ENCODE data around the gene CACNA1S.

The CACNA1S gene

DNA sequence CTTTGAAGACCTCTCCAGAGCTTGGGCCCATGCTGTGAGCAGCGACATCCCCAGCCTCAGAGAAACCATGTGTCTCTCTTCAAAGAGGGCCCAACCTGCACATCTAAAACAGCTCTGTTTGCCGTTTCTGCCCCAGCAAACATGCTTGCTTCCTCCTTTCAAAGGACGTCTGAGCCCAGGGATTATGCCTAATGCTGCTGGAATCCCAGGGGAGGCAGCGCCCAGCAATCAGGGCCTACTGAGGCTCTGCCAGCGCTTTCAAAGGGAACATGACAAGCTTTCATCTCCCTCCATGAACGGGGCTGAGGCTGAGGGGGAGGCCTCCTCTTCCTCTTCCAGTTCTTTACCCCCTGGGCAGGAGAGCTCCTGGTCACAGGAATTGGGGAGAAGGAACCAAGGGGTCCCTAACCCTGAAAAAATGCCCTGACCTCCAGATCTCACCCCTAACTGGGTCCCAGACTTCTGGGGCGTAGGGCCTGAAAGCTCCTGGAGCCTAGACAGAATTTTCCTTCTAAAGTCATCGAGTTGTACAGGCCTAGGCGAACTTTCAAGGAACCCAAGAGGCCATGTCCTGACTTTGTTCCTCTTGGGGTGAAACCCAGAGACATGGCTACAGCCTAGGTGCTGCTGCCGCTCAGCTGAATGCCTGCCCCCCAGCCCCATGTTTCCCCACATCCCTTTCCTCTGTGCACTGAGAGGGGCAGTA lies 28.2 kb upstream of the CACNA1S start:
- no peak for DNase-seq

DNA sequence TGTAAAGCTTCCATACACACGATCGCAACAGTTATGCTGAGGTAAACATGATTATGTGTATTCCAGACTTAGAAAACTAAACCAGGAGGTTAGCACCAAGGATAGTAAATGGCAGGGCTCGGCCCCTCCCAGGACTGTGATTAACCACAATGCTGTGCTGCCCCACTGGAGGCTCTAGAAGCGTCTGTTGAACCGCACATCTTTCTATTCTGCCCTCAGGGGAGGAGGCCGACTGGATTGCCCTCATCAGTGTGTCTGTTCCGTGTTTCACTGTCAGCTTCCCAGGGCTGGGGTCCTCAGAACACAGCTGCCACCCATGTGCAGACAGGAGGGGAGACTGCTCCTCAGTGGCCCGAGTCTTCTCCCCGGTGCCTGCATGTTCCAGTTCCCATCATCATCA lies 27.5 kb upstream of the CACNA1S start:
- DNase-seq, result no peak

DNA sequence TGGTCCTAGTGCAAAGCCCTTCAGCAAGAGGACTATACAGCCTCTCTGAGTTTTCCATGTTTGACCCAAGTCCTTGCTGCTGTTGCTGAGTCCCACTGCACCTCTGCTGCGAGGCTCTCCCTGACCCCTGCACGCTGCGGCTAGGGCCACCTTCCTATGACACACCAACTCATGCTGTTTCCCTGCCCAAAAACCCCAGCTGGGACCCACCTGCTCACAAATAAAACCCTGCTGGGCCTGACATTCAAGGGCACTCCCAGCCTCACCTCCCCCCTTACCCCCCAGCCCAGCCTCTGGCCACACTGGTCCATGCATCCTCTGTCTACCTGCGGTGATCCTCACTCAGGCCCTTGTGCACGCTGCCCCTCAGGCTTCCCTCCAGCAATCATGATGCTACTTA lies 27.1 kb upstream of the CACNA1S start:
- DNase-seq, result no peak

DNA sequence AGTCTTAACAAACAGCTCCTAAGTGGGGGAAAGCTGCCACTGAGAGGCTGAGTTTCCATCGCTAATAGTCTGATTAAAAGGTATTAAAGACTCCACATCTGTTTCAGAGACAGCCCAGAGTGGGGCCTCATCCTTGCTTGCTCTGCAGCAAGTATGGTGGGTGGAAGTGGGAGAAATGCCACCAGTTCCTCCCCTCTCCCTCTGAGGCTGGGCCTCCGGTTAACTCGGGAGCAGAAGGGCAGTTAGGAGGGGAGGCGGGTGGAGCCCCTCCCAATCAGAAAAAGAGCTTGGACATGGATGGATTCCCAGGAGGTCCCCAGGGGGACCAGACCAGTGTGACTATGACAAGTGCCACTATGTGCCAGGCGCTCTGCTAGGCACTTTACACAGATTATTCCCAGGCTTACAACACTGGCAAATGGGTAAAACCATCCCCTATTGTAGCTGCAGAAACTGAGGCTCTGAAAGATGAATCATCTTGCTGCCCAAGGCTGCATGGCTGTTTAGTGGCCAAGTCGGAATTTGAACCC lies 26.1 kb upstream of the CACNA1S start:
- DNase-seq, result no peak

DNA sequence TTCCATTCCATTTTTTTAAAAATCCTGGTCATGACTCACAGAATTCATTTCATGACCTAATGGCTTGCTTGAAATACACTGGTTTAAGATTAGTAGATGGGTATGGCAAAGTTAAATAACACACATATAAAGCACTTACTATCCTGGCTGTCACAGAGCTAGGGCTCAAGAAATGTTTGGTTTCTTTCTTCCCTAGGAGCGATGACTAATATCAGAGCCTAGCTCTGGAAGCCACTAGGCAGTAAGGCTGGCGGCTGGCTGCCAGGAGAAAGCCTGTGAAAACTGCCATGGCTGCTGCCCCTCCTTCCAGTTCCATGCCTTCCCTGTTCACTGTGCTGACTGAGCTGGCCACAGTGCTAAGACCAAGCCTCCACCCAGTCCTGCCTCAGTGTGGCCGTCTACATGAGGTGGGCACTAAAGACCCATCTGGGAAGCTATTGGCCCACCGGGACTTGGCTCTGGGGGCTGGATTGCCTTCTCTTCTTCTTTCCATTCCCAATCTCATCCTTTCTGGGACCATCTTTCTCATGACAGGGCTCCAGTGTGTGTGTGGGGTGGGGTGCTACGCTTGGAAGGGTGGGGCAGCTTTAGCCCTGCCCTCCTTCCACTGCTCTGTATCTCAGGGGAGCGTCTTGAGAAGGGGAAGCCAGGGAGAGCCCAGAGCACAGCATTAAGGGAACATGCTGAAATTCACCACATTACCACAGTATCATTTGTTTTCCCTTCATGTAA lies 25.5 kb upstream of the CACNA1S start:
- DNase-seq, result no peak

DNA sequence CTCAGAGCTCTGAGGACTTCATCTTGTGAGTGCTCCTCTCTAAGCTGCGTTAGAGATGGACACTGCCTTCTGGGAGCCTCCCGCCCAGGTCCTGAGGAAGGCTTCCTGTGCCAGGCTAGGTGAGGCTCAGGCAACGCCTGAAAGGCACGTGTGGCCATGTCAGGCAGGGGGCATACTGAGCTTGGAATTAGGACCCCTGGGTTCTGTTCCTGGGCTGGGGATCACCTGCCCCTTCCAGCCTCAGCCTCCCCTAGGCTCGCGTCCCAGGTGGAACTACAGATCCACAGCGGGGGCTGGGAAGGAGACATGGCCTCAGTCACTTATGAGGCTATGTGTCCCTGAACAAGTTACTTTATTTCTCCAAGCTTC lies 24.8 kb upstream of the CACNA1S start:
- no peak for DNase-seq

DNA sequence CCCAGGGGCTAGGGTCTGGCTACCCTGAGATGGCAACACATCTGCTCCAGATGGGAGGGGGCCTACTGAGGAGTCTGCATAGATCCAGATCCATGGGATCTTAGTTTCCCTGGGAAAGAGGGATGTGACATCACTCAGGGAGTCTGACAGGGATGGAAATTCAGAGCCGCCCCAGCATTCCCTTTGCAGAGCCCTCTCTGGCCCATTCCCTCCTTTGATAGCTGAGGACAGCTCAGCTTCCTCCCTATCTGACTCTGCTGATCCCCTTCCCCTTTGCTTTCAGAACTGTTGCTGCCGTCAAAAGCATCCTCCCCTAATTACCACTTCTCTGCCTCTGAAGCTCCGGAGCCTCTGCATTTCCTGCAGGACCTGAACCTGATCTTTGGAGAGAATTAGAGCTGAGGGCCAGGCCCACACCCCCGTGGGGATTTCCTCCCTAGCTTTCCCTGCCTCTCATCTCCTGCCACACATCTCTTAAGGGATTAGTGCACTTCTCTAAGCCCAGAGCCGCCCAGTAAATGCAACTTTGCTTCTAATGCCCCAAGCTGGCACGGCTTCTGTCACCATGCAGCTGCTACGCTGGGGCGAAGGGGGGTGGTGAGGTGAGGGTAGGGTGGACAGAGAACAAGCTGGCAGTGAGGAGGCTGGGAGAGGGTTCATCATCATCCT lies 24.3 kb upstream of the CACNA1S start:
- no peak for DNase-seq

DNA sequence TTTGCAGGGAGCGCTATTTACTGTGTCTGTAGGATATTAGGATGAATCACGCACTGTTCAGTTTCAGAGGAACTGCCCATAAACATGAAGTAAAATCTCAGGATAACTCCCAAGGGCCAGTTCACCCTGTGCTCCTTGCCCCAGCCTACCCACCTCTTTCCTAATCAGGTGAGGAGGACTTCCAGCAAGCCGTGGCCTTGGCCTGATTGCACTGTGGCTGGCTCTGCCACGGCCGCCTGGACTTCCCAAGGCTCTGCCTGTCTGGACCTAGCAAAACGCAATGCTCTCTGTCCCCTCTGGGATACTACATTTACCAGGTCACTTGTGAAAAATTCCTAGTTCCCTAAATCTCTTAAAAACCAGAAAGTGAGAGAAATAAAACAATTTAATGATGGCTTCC lies 22.2 kb upstream of the CACNA1S start:
- no peak for DNase-seq

DNA sequence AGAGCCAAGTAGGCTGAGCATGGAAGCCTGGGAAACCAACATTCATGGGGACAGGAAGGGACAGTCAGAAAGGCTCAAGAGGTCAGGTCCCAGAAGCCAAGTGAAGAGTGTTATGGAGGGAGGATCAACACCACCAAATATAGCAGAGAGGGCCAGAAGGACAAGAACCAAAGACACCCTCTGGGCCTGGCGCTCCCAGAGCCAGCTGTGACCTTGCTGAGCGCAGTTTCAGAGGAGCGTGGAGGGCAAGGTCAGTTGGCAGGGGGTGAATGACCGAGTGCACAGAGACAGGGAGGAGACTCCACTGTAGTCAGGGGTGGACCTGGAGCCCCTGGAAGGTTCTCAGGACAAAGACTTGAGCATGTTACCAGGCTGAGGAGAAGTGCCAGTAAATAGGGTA lies 19.2 kb upstream of the CACNA1S start:
- DNase-seq, result no peak

DNA sequence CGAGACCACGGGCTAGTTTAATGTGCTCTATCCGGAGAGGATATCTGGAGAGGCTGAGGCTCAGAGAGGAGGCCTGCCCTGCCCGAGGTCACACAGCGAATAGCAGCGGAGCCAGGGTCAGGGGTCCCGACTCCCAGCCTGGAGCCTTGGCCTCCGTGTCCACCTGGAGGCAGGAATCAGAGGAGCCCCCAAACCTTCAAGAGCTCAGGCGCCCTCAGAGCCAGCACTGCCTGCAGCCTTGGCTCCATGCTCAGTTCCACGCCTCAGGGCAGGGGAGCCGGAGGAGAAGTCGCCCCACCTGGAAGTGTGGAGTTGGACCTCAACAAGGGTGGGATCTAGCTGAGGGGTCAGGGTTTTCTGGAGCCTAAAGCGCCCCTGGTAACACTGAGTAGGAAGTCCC lies 16.7 kb upstream of the CACNA1S start:
- DNase-seq, result no peak

DNA sequence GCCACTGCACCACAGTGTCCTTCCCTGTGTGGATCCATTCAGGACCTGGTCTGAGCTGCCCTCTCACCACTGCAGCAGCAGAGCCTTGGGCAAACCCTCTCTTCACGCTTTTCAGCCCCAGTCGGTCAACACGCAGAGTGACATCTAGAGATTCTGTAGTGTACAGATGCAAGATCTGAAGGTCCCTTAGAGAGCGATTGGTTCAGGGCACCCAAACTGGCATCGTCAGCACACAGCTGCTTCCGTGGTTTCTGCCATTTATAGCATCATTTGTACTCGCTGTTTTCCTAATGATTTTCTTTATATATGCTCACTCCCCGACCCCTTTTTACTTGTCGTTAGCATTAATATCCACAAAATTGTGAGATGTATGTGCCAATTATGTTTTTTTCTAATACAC lies 16.2 kb upstream of the CACNA1S start:
- no peak for DNase-seq

DNA sequence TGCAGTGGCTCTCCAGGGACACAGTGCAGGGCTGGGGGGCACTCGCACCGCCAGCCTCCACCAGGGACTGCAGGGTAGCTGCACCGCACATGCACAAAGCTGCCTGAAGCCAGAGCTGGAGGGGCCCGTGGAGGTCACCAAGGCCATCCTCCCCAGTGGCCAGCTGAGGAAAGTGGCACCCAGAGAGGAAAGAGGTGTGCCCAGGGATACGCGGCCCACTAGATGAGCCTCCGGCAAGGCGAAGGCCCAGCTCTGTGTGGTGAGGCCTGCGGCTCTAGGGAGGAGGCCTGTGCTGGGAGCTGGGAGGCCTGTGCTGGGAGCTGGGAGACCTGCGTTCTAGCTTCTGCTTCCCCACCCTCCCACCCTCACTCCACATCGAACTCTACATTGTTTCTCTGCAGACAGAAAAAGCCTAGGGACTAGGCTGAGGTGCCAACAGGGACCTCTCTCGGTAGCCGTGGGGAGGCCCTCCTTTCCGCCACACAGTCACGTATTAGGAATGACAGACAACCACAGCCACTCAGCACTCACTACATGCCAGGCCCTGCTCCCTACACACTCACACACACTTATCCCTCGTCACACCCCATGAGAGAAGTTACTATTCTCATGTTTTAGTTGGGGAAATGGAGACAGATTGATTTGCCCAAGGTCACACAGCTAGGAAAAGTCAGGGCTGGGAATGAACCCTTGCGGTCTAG lies 15.7 kb upstream of the CACNA1S start:
- no peak for DNase-seq

DNA sequence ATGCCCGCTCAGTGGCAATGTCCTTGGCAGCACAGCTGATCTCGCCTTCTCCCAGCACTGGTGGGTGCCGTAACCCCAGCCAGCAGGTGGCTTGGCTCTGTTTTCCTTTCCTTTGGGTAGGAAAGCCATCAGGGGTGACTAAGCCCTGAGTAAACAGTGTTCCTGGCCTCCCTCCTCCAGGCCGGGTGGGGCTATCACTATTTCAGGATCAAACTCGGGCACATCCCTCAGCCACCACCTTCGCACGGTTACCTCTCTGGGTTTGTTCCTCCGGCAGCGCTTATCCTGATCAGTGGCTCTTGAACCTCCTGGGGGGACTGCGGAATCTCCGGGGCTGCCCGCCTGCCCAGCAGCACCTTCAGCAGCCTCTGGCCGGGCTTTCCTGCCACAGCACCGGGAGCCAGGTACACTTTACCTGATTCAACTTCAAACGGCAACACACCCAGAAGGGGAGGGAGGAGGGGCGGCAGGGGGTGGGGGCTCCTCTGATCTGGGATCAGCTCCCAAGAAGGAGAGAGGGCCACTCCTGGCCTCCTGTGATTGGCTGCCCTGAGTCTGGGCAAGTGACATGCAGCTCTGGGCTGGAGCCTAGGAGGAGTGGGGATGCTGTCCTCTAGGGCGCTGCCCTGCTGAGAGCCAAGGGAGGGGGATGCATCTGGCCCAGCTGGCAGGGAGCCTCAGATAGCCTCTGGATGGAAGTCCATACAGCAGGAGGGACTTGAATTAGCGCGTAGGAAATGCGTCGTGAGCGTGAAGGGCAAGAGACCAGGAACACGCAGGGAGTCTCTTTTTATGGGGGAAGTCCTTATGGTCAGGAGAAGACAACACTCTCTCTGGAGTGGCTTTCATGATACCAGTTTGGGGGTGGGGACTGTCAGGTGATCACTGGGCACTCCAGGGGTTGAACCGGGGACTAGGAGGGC lies 14.9 kb upstream of the CACNA1S start, which contains the start of gene ASCL5:
Gene ASCL5, minus strand, starts transcription at position 353 of the 923 bp plus-strand sequence. CDS start 11,812 bp downstream, outside the sequence.
- no peak for DNase-seq

DNA sequence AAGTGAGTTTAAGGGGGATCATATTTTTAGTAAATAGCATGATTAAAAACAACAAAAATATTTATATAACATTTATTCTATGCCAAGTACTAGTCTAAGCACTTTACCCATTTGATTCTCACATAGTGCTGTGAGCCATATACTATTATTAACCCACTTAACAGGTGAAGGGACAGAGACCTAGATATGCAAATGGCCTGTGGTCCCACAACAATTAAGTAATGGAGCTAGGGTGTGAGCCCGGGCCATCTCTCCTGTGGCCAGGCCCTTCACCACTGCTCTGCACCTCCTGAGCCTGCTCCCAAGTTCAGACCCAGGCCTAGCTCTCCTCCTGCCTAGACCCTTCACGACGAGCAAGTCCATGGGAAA lies 14.2 kb upstream of the CACNA1S start:
- DNase-seq, result no peak

DNA sequence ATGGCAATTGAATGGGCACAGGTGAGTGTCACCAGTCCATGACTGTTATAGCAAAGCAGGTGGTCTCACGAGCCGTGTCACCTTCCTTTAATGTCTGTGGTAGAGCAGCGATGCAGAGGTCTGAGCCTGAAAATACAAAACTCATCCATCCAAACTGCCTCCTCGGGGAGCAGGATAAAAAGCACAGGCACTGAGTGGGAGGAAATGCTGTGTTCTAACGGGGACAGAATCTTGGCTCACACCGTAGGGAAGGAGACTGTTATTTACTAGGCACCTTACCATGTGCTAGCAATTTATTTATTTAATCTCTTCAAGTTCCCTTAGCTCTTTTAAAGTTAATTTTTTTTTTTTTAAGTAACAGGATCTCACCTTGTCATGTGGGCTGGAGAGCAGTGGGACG lies 13.6 kb upstream of the CACNA1S start:
- DNase-seq, result no peak

DNA sequence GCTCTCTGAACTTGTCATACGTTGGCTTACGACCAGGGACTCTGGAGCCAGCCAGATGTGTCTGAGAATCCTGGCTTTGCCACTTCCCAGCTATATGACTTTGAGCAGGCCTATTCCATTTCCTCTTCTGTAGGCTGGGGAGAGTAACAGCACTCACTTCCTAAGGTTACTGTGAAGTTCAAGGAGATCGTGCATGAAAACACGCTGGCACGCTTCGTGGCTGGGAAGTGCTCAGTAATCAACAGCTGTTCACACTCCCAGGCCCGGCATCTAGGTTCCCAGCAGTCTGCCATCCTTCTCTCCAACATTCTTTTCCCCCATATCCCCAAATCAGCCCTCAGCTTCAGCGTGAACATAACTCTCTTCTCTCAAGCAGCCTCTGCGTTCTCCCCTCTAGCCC lies 12.8 kb upstream of the CACNA1S start:
- no peak for DNase-seq

DNA sequence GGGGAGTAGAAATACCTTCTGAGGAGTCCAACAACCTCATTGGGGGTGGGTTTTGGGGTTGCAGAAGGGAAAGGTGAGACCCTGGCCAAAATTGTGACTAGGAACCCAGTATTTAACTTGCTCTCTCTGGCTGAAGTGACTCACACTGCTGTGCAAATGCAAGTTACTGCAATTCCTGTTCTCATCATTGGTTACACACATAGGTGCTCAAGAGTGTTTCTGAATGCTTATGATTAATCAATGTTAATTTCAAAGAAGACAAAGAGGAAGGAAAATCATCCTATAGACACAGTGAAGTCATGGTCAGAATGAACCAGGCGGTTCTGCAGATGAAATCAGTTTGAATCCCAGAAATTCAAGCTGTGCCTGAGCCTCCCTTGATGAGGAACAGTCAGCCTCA lies 11.6 kb upstream of the CACNA1S start:
- DNase-seq, result no peak

DNA sequence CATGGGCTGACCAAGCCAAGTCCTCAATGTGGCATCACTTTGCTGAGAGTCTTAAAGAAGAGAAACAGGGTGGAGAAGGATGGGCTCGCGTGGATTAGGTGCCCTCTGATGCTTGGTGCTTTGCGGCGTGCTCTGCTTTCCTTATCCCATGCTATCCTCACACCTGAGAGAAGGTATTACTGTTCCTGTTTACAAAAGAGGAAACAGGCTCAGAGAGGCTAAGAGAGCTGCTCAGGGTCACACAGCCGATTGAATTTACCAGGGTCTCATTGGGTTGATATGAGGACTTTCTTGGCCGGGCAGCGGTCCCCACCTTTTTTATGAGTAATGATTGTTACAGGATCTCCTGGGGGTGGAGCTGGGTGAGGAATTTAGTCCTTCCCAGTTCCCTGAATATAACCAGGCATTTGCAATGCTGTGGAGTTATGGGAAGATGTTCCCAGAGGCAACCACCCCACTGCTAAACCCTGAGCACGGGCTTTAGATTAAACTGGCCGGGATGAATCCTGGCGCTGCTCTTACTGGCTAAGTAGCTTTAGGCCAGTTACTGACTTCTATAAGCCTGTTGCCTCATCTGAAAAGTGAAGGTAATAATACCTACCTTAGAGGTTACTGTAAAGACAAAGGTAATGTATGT lies 10.2 kb upstream of the CACNA1S start:
- DNase-seq, result no peak

DNA sequence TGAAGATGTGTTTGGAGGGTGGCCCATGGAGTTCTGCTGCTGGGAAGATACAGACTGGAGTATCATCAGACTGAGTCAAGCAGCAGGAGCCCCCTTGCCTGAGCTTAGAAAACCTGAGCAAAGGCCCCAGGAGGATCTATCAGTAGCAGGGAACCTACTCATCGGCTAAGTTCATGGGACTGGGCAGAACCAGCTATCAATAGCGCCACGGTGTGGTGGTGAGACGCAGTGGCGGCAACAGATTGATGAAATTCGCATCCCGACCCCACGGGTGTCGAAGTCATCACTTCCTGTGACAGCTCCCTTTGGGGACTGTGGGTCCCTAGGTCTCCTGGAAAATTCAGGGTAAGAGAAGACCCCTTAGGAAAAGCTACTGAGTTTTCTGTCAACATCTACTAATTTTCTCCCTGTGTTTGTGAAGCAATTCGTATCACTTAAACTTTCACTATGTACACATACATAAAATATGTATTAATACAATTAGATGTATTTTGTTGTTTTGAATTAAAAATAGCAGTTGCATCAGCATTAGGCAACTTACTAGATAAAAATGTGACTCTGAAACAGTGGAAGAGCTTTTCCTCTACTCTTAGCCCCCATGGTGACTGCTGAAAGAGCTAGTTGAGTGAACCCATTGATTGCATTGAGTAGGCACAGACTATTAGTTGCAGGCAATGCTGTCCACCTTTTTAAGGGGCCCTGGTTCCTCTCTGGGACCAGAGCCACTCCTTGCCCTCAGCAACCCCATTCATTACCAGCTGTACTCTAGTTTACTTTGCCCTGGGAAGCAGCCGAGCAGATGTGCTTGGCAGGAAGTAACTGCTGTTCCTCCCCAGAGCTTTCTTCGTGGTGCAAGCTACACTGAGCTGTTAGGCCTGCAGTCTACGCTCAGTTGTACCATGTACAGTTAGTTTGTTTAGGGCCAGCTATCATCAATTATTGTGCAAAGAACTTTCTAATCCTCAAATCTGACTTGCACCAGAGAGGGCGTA lies 7.3 kb upstream of the CACNA1S start:
- DNase-seq, result no peak

DNA sequence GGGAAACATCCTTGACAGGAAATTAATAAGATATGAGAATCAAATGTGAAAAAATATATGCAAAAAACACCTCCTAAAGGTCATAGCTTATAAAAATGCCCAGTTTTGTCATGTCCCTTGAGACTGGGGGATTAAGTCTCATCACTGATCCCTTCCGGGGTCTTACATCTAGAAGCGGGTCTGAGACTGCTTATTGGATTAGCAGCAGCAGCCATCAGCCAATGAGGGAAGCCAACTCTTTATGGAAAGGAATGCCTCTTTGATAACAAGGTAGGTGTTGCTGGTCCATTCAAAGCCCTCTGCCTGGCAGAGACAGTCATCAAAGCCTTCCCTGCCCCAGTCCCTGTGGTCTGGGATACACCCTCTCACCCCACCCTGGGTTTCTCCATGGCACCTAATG lies 3.9 kb upstream of the CACNA1S start:
- DNase-seq, result no peak
